ENCODE measurements around the gene GET3.
"Not testable (repeated sequence)": the region's sequence is repeated elsewhere in the genome, so short reads cannot be mapped to it uniquely, and the experiment has no call there.

Gene GET3

GRCh38 chr19:12715102-12715501 is 22.2 kb upstream of the GET3 start:
- no peak for DNase-seq (ENCODE audit: extremely low read depth in 1 of 2, low read depth in 1 of 2)

- no peak for DNase-seq (ENCODE audit: extremely low read depth in 1 of 2, low read depth in 1 of 2)
Measured at GRCh38 chr19:12715929-12716328, 21.4 kb upstream of the GET3 start.

GRCh38 chr19:12720296-12720695 is 17.0 kb upstream of the GET3 start:
- DNase-seq (ENCODE audit: extremely low read depth in 1 of 2, low read depth in 1 of 2), result no peak

- no peak for DNase-seq (ENCODE audit: extremely low read depth in 1 of 2, low read depth in 1 of 2)
Measured at GRCh38 chr19:12720851-12721655, 16.2 kb upstream of the GET3 start.

DNA sequence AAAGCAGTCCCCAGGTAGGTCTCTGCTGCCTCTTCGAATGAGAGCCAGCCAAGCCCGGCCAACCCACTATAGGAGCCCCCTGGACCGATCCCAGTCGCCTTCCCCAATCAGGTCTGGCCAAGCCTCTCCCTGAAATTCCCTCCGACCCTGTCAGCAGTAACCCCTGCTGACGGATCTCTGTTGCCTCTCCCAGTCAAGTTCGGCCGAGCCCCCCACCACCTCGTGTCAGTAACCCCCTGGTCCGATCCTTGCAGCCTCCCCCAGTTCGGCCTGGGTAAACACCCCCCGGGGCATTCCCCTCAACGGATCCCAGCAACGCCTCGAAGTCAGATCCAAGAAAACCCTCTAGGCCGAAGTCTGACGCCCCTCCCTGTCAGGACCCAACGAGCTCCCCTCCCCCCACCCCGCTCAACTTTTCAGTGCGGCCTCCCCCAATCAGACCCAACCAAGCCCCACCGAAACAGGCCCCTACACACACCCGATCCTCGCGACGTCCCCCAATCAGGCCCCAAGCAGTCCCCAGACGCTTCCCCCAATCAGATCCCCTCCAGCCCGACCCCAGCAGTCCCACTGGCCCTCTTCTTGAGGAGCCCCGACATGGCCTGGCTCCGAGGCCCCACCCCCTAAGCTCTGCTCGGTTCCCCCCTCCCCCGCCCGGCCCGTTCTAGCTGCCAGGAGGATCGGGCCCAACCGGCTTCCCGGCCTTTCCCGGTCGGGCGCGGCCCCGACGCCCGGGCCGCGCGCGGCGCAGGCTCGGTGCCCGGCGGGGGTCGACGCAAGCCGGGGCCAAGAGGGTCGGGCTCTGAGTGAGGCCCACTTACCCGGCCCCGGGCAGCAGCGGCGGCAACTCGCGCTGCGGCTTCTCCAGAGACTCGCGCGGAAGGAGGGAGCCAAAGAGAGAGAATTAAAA is 15.4 kb upstream of the GET3 start:
- DNase-seq (ENCODE audit: extremely low read depth in 1 of 2, low read depth in 1 of 2), result peak in 1 of 2 donors; percentile 33

DNA sequence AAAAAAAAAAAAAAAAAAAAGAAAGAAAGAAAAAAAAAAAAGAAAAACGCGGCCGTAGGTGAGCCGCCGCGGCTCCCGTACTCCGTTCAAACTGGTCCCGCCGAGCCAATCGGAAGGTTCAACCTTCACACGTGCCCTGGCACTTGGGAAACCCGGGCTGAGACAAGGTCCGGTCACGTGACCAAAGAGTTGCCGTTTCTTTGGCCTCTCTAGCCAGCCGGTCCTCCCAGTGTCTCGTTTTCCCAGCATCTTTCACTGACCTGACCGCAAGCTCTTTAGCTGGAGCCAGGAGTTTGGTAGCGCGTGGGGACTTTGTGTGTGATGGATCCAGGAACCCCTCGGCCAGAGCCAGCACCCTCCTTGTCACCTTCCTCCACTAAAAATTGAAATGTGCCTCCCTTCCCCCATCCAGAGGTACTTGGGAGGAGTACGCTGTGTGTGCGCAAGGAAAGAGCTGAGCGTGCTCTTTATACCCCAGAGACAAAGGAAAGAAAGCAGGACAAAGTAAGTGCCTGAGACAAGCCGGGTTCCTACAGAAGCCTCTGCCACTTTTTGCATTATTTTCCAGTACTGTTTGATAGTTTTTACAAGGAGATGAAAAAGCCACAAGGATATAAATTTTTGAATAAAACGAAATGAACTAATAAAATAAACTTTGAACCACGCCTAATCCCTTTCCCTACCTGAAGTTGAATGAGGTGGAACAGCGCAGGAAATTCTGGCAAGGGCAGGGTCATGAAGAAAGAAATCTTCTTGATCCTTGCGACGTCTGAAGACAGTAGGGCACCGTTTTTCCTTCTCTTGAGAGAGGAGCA is 14.5 kb upstream of the GET3 start:
- peak; percentile 86 to 89 for DNase-seq (ENCODE audit: extremely low read depth in 1 of 2, low read depth in 1 of 2)

DNA sequence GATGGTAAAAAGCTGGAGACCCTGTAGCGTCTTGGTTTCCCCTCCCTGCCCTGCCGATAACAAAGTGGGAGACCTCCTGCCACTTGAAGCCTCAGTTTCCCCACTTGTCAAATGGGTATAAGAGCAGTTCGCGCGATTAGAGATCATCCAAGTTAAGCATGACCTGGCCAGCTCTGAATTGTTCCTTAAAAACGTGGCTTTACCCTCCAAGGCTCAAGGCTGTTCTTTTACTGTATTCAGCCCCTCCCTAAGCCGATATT is 14.0 kb upstream of the GET3 start:
- DNase-seq (ENCODE audit: extremely low read depth in 1 of 2, low read depth in 1 of 2), result no peak

- DNase-seq (ENCODE audit: extremely low read depth in 1 of 2, low read depth in 1 of 2), result peak in 1 of 2 donors; percentile 41
Measured at GRCh38 chr19:12723641-12724426, 13.5 kb upstream of the GET3 start, which contains the start of gene TNPO2. TNPO2 (minus strand) TSS chr19:12723932; CDS start chr19:12720977, 2,955 bp downstream.

DNA sequence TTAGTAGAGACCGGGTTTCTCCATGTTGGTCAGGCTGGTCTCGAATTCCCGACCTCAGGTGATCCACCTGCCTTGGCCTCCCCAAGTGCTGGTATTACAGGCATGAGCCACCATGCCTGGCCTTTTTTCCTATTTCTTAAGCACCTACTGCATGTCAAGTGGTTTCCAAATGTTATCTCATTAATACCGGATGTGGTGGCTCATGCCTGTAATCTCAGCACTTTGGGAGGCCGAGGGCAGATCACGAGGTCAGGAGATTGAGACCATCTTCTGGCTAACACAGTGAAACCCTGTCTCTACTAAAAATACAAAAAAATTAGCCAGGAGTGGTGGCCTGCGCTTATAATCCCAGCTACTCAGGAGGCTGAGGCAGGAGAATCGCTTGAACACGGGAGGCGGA is 11.7 kb upstream of the GET3 start:
- DNase-seq (ENCODE audit: extremely low read depth in 1 of 2, low read depth in 1 of 2), result not testable (repeated sequence)

DNA sequence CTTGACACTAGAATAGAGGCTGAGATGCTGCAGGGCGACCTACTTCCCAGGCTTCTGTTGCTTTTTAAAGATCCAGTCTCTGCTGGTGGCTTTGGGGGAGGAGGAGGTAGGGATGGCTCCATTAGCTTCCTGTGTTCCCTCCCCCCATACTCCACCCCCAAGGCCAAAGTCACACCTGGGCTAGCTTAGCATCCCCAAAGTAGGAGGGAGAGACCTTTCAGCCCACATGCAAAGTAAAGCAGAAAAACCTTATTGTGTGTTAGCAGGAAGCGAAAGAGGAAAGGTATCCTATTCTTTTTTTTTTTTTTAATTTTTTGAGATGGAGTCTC is 10.3 kb upstream of the GET3 start:
- DNase-seq (ENCODE audit: extremely low read depth in 1 of 2, low read depth in 1 of 2), result no peak

- DNase-seq (ENCODE audit: extremely low read depth in 1 of 2, low read depth in 1 of 2), result no peak
Measured at GRCh38 chr19:12727745-12728433, 9.4 kb upstream of the GET3 start.

GRCh38 chr19:12730064-12730463 is 7.2 kb upstream of the GET3 start:
- no peak for DNase-seq (ENCODE audit: extremely low read depth in 1 of 2, low read depth in 1 of 2)

DNA sequence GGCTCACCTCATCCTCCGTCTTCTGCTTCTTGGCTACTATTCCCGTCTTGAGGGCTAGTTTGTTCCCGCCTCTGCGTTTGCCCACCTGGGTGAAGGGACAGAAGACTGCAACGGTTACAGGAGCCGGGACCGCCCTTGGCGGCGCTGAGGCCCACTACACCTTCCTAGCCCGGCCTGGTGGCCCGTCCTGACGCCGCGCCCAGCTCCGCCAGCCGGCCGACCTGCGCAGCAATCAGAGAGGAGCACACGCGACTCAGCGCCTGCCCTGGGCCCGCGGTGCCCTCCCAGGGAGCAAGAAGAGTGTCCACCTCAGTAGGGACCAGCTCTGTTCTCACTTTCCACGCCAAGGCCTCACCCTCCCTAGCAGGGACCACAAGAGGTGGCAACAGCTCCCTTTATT is 6.0 kb upstream of the GET3 start:
- DNase-seq (ENCODE audit: extremely low read depth in 1 of 2, low read depth in 1 of 2), result no peak

DNA sequence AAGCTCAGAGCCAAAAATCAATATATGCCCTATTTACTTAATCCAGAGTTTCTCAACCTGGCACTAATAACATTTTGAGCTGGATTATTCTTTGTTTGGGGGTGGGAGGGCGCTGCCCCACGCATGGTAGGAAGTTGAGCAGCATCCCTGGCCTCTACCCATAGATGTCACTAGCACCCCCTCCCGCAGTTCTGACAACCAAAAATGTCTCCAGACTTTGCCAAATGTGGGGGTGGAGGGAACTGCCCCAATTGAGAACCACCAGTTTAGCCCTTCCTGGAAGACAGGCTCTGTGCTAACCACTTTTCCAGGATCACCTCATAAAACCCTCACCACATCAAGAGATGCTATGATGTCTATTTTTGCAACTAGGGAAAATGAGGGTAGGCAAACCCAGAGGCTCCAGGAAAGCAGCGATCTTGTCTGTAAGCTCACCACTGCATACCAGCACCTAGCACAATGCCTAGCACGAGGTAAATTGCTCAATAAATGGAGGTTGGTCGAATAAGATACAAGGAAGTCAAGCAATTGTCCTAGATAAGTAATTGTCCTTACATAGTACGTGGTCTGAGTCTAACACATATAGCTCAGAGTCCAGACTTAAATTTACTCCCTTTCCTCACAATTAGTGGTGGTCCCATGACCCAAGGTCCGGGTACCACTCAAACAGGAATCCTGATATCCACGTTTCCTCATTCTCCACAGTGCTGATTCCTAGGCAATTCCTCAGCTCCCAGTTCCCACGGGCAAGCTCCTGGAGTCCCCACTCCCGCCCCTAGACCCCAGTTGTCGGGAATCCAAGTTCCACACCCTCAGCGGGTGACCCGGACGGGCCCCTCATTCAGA is 3.7 kb upstream of the GET3 start:
- no peak for DNase-seq (ENCODE audit: extremely low read depth in 1 of 2, low read depth in 1 of 2)

GRCh38 chr19:12737835-12738351 is 596 bp downstream of the GET3 start:
- no peak for DNase-seq (ENCODE audit: extremely low read depth in 1 of 2, low read depth in 1 of 2)

- no peak for DNase-seq (ENCODE audit: extremely low read depth in 1 of 2, low read depth in 1 of 2)
Measured at GRCh38 chr19:12745166-12745897, 8.0 kb downstream of the GET3 start.

GRCh38 chr19:12748489-12748888 is 11.2 kb downstream of the GET3 start:
- no peak for DNase-seq (ENCODE audit: extremely low read depth in 1 of 2, low read depth in 1 of 2)

DNA sequence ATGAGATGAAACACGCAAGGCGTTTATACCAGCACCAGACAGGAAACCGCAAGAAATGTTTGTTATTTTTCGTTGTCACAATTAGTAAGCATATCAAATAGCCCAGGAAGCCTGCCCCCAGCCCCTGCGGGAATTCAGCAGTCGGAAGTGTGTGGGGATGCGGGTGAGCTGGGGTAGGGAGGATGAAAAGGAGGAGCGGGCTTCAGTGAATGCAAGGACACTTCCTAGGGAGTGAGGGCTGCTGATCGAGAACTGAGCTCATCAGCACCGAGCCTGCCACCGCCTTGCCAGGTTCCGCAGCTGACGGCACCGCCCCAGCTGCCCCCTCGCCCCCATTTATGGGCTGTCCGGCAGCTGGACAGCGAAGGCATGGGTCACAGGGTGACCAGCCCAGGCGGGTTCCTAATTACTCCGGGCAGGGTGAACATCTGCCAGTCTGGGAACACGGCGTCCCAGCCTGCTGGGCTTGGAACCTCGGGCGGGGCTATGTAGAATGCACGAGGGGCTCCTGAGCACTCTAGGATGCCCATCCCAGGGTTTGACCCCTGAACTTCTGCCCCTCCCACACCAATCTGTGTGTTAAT is 12.7 kb downstream of the GET3 start:
- DNase-seq (ENCODE audit: extremely low read depth in 1 of 2, low read depth in 1 of 2), result no peak

Measured in activated CD8-positive, alpha-beta memory T cell treated with anti-CD3 and anti-CD28 coated beads for 1 hour (primary cell).